H1 (cell line): Measurements from ENCODE around the gene APOL4. TPM values are rescaled to one million over a fixed set of nuclear protein-coding genes. Genes with fewer than 3 reads are reported as not detected.

Experiments used
- PHF8 ChIP-seq: fragments of 200-600 bp; sonication (generic); conservative IDR thresholded peaks from 2 replicates; pipeline ENCODE4 v1.7.1; 2012; ENCODE audit warnings: low read depth, mild to moderate bottlenecking, inconsistent platforms, low read length, moderate library complexity
- SUZ12 ChIP-seq: fragments of 200-600 bp; sonication (generic); IDR thresholded peaks from 2 replicates; pipeline ENCODE4 v1.6.1; 2012; ENCODE audit warnings: mild to moderate bottlenecking, inconsistent platforms, low read length, moderate library complexity, mixed read lengths
- polyA plus RNA-seq, 7 experiments: library from polyadenylated mRNA; depleted of rRNA in 3 of 7; stranded (reverse) in 5 of 7; unstranded in 2 of 7; fragments of >200 nt in 5 of 7; fragments of 200-250 nt in 2 of 7; gene quantifications; 1 replicate in 5 of 7; 2 replicates in 1 of 7; 4 replicates in 1 of 7; pipeline versions ENCODE4 v1.2.1 to v1.2.3, GENCODE V29; 2011 to 2013; ENCODE audit warnings: missing spikeins in 2 of 7, mixed read lengths in 2 of 7
- total RNA-seq: library from RNA; stranded (reverse); fragmentation: NEBNext Ultra II Directional; extraction: Animal tissue kit (Norgen Biotek cat#: 25700); gene quantifications from 2 replicates; pipeline ENCODE4 v1.2.1, GENCODE V29; 2021
- TF ChIP-seq, protein P1 (sequence below): fragments of 300-600 bp; sonication (generic); IDR thresholded peaks from 2 replicates; pipeline ENCODE4 v1.7.1; 2012; ENCODE audit warnings: low read length, moderate library complexity, mild to moderate bottlenecking, inconsistent platforms; ENCODE audit not compliant: insufficient replicate concordance

Gene APOL4
- total and polyA plus RNA-seq, 2 of the 8 experiments (the other 6 are each of a cell fraction or from before 2014, with no cell fraction given) = 0.02 TPM; not detected in 1

DNA sequence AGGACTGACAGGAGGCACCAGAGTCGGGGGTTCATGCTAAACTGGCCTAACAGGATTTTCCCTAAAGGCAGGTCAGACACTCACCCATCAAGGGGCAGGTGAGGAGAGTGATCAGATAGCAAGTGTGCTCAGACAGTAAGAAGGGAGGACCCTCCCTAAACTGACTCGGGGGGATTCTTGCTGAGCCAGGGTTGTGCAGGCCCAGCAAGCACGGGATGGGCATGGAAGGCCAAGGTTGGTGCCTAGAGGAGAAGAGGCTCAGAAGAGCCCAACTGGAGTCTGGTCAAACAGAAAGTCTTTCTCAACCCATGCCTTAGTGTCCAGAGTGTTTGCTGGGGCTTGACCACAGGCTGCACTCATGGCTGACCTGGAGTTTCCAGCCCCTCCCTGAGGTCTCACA, 45.1 kb upstream of the APOL4 start (continued):
- TF ChIP-seq, protein P1, sequence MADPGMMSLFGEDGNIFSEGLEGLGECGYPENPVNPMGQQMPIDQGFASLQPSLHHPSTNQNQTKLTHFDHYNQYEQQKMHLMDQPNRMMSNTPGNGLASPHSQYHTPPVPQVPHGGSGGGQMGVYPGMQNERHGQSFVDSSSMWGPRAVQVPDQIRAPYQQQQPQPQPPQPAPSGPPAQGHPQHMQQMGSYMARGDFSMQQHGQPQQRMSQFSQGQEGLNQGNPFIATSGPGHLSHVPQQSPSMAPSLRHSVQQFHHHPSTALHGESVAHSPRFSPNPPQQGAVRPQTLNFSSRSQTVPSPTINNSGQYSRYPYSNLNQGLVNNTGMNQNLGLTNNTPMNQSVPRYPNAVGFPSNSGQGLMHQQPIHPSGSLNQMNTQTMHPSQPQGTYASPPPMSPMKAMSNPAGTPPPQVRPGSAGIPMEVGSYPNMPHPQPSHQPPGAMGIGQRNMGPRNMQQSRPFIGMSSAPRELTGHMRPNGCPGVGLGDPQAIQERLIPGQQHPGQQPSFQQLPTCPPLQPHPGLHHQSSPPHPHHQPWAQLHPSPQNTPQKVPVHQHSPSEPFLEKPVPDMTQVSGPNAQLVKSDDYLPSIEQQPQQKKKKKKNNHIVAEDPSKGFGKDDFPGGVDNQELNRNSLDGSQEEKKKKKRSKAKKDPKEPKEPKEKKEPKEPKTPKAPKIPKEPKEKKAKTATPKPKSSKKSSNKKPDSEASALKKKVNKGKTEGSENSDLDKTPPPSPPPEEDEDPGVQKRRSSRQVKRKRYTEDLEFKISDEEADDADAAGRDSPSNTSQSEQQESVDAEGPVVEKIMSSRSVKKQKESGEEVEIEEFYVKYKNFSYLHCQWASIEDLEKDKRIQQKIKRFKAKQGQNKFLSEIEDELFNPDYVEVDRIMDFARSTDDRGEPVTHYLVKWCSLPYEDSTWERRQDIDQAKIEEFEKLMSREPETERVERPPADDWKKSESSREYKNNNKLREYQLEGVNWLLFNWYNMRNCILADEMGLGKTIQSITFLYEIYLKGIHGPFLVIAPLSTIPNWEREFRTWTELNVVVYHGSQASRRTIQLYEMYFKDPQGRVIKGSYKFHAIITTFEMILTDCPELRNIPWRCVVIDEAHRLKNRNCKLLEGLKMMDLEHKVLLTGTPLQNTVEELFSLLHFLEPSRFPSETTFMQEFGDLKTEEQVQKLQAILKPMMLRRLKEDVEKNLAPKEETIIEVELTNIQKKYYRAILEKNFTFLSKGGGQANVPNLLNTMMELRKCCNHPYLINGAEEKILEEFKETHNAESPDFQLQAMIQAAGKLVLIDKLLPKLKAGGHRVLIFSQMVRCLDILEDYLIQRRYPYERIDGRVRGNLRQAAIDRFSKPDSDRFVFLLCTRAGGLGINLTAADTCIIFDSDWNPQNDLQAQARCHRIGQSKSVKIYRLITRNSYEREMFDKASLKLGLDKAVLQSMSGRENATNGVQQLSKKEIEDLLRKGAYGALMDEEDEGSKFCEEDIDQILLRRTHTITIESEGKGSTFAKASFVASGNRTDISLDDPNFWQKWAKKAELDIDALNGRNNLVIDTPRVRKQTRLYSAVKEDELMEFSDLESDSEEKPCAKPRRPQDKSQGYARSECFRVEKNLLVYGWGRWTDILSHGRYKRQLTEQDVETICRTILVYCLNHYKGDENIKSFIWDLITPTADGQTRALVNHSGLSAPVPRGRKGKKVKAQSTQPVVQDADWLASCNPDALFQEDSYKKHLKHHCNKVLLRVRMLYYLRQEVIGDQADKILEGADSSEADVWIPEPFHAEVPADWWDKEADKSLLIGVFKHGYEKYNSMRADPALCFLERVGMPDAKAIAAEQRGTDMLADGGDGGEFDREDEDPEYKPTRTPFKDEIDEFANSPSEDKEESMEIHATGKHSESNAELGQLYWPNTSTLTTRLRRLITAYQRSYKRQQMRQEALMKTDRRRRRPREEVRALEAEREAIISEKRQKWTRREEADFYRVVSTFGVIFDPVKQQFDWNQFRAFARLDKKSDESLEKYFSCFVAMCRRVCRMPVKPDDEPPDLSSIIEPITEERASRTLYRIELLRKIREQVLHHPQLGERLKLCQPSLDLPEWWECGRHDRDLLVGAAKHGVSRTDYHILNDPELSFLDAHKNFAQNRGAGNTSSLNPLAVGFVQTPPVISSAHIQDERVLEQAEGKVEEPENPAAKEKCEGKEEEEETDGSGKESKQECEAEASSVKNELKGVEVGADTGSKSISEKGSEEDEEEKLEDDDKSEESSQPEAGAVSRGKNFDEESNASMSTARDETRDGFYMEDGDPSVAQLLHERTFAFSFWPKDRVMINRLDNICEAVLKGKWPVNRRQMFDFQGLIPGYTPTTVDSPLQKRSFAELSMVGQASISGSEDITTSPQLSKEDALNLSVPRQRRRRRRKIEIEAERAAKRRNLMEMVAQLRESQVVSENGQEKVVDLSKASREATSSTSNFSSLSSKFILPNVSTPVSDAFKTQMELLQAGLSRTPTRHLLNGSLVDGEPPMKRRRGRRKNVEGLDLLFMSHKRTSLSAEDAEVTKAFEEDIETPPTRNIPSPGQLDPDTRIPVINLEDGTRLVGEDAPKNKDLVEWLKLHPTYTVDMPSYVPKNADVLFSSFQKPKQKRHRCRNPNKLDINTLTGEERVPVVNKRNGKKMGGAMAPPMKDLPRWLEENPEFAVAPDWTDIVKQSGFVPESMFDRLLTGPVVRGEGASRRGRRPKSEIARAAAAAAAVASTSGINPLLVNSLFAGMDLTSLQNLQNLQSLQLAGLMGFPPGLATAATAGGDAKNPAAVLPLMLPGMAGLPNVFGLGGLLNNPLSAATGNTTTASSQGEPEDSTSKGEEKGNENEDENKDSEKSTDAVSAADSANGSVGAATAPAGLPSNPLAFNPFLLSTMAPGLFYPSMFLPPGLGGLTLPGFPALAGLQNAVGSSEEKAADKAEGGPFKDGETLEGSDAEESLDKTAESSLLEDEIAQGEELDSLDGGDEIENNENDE = no peak
- TF ChIP-seq SUZ12 = no peak
- no peak for TF ChIP-seq PHF8
- TF ChIP-seq, all 59 proteins: peak for 0
